Measurements from ENCODE around the gene PSRC1.

- TF ChIP-seq CTCF (IDR thresholded peaks at IDR 0.05) (no peak), POLR2A (IDR thresholded peaks at IDR 0.05) (no peak)
These were observed 11.5 kb upstream of the PSRC1 start for GRCh38 chr1:109294481-109294880.

All from right lobe of liver (tissue), 4 donors.